GM19324 (cell line): ENCODE results near the gene FAM25A.
"Not testable (repeated sequence)": the region's sequence is repeated elsewhere in the genome, so short reads cannot be mapped to it uniquely, and the experiment has no call there.

Experiments
- ATAC-seq: cut with Tn5 transposase; IDR thresholded peaks from one replicate; pipeline ENCODE4 v1.9.1; 2021; ENCODE audit warnings: mild to moderate bottlenecking, moderate library complexity; ENCODE audit not compliant: unreplicated experiment, low FRiP score

Gene FAM25A

GRCh38 chr10:87020056-87020455, at the start of gene FAM25A:
Gene FAM25A (plus strand): TSS chr10:87020294. CDS start chr10:87020325, 31 bp downstream.
- ATAC-seq, result not testable (repeated sequence)

GRCh38 chr10:86970982-86971231, 49.2 kb upstream of the FAM25A start:
- no peak for ATAC-seq

- ATAC-seq, result peak; percentile 91
These were observed 48.7 kb upstream of the FAM25A start for GRCh38 chr10:86971232-86971991.

- no peak for ATAC-seq
These were observed 47.3 kb upstream of the FAM25A start for GRCh38 chr10:86972613-86973380.

- ATAC-seq, result no peak
These were observed 45.6 kb upstream of the FAM25A start for GRCh38 chr10:86974484-86974883.

- no peak for ATAC-seq
These were observed 43.6 kb upstream of the FAM25A start for GRCh38 chr10:86976362-86977056.

GRCh38 chr10:86978457-86978856, 41.6 kb upstream of the FAM25A start:
- not testable (repeated sequence) for ATAC-seq

GRCh38 chr10:86979296-86979818, 40.7 kb upstream of the FAM25A start:
- ATAC-seq, result no peak

GRCh38 chr10:86979977-86980448, 40.1 kb upstream of the FAM25A start:
- ATAC-seq, result no peak

- not testable (repeated sequence) for ATAC-seq
These were observed 39.1 kb upstream of the FAM25A start for GRCh38 chr10:86981020-86981419.

- no peak for ATAC-seq
These were observed 38.4 kb upstream of the FAM25A start for GRCh38 chr10:86981716-86982115.

GRCh38 chr10:86984498-86984897, 35.6 kb upstream of the FAM25A start:
- not testable (repeated sequence) for ATAC-seq

GRCh38 chr10:86988520-86988919, 31.6 kb upstream of the FAM25A start:
- no peak for ATAC-seq

- not testable (repeated sequence) for ATAC-seq
These were observed 28.7 kb upstream of the FAM25A start for GRCh38 chr10:86991362-86991761.

GRCh38 chr10:86992456-86992855, 27.6 kb upstream of the FAM25A start:
- ATAC-seq, result no peak

- ATAC-seq, result no peak
These were observed 27.2 kb upstream of the FAM25A start for GRCh38 chr10:86992929-86993328.

- ATAC-seq, result not testable (repeated sequence)
These were observed 20.2 kb upstream of the FAM25A start for GRCh38 chr10:86999802-87000403.

- no peak for ATAC-seq
These were observed 19.6 kb upstream of the FAM25A start for GRCh38 chr10:87000491-87000890.

GRCh38 chr10:87007124-87007523, 13.0 kb upstream of the FAM25A start:
- not testable (repeated sequence) for ATAC-seq

GRCh38 chr10:87007674-87008073, 12.4 kb upstream of the FAM25A start:
- ATAC-seq, result not testable (repeated sequence)

- not testable (repeated sequence) for ATAC-seq
These were observed 11.8 kb upstream of the FAM25A start for GRCh38 chr10:87008303-87008702.
